ENCODE results near the gene MYL4.
"Not testable (repeated sequence)": the region's sequence is repeated elsewhere in the genome, so short reads cannot be mapped to it uniquely, and the experiment has no call there.

MYL4 gene

GRCh38 chr17:47203984-47204721 lies 5.0 kb upstream of the MYL4 start:
- in situ Hi-C loops (cut with HindIII; ENCODE audit: low pct_unique_long_range_greater_than_20kb, low sequenced_read_pairs) = no loop called here
- TF ChIP-seq JUND (IDR thresholded peaks at IDR 0.05; ENCODE audit: low read depth) = no peak
- no peak for DNase-seq (ENCODE audit: low read depth in 1 of 2, low spot score in 1 of 2)

DNA sequence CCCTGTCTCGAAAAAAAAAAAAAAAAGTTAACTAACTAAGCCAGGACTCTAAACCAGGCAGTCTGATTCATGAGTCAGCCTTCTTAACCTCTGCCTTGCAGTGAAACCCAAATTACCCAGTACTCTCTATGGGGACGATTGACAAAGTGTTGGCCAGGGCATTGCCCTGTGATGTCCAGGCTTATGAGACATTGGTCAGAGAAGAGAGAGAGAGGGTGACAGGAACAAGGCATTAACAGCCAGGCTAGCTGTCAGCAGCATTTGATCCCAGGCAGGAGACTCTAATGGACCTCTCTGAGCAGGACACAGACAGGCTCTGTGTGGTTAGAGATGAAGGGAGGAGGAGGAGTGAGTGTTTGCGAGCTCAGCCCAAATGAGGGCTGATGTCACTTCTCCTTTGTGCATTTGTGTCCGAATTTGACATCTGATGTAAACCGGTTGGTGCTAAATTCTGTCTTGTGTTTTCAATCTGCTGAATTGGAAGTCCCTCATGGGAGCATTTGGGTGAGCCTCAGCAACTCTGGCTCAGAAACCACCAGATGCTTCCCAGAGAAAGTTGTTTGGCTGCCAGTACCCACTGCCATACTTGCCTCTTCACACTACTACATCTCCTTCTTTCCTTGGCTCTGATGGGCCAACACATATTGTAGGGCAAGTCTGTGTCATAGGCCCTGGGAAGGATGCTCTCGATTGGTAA lies 4.3 kb upstream of the MYL4 start:
- in situ Hi-C loops (cut with HindIII; ENCODE audit: low pct_unique_long_range_greater_than_20kb, low sequenced_read_pairs) = no loop called here
- no peak for TF ChIP-seq JUND (IDR thresholded peaks at IDR 0.05; ENCODE audit: low read depth)
- no peak for DNase-seq (ENCODE audit: low read depth in 1 of 2, low spot score in 1 of 2)

- peak in 1 of 2 experiments; percentile 88 for DNase-seq (ENCODE audit: low read depth in 1 of 2, low spot score in 1 of 2)
- TF ChIP-seq JUND (IDR thresholded peaks at IDR 0.05; ENCODE audit: low read depth) = no peak
- in situ Hi-C loops (cut with HindIII; ENCODE audit: low pct_unique_long_range_greater_than_20kb, low sequenced_read_pairs) = no loop called here
Measured at GRCh38 chr17:47205419-47205963, 3.7 kb upstream of the MYL4 start.

DNA sequence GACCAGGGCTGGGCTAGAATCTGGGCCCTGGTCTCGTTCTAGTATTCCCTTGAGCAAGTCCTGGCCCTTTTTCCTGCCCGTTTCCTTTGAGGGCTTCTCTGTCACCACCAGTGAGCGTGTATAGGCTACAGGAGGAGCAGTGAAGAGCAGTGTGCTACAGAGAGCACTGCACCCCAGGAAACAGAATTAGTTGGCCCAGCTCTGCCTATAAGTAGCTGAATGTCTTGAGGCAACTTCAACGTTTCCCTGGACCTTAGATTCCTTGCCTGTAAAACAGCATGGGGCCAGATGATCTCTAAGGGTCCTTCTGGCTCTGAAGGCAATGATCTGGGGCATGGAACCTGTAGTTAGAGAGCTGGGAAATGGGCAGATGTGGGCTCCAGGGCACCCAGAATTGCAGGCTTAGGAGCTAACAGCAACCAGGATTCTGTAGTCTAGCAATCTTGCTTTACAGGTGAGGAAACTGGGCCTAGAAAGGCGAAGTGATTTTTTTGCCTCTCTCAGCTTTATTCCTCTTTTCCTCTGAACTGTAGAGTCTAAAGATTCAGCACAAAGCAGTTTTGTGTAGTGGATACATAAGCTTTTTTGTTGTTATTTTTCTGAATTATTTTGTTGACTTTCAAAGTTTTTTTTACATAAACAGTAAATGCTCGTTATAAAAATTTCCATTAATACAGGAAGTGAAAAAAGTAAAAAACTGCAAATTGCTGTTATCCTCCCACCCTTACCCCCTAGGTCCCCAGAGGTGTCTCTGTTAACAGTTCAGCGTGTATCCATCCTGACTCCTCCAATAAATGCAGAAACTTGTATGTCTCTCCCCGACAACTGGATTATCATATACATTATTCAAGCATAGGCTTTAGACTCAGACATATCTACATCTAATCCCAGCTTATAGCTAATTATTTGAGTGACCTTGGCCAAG lies 1.7 kb upstream of the MYL4 start:
- TF ChIP-seq JUND (IDR thresholded peaks at IDR 0.05; ENCODE audit: low read depth) = no peak
- in situ Hi-C loops (cut with HindIII; ENCODE audit: low pct_unique_long_range_greater_than_20kb, low sequenced_read_pairs) = no loop called here
- no peak for DNase-seq (ENCODE audit: low read depth in 1 of 2, low spot score in 1 of 2)

DNA sequence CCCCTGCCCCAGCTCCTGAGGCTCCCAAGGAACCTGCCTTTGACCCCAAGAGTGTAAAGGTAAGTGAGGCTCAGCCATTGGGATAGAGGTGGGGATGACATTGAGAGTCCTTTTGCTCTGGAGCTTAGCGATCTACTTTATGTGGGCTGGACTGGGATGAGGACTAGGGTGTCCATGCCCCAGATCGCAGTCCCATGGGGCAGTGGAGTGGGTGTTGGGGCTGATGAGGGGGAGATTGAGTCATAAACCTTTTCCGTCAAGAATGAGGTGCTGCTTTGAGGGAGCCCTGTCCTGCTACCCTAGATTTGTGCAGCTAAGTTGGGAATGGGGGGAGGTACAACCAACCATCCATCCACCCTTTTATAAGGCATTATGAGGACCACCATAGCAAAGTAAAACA lies 351 bp downstream of the MYL4 start:
- no peak for TF ChIP-seq JUND (IDR thresholded peaks at IDR 0.05; ENCODE audit: low read depth)
- DNase-seq (ENCODE audit: low read depth in 1 of 2, low spot score in 1 of 2) = no peak
- in situ Hi-C loops (cut with HindIII; ENCODE audit: low pct_unique_long_range_greater_than_20kb, low sequenced_read_pairs) = no loop called here

GRCh38 chr17:47210105-47210504 lies 957 bp downstream of the MYL4 start:
- no peak for DNase-seq (ENCODE audit: low read depth in 1 of 2, low spot score in 1 of 2)
- in situ Hi-C loops (cut with HindIII; ENCODE audit: low pct_unique_long_range_greater_than_20kb, low sequenced_read_pairs) = no loop called here

DNA sequence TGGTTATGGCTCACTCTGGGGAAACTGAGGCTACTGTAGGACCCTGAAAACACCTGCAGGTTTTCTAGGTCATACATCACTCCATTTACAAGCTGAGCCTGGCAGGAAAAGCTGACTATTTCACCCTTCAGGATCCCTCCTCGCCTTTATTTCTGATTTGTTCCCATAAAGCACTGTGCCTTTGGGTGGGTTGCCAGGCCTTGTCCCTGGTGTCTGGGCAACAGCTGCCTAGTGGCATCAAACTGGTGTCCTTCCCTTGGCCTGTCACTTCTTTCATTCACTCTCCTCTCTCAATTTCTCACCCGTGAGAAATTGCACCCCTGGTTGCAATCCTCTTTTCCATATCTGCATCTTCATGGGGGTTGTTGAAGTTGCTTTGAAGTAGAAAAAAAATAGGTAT lies 1.6 kb downstream of the MYL4 start:
- in situ Hi-C loops (cut with HindIII; ENCODE audit: low pct_unique_long_range_greater_than_20kb, low sequenced_read_pairs) = no loop called here
- DNase-seq (ENCODE audit: low read depth in 1 of 2, low spot score in 1 of 2) = no peak
- no peak for TF ChIP-seq JUND (IDR thresholded peaks at IDR 0.05; ENCODE audit: low read depth)

More at GRCh38 chr17:47210105-47210504, 957 bp downstream of the MYL4 start:
- no peak for TF ChIP-seq JUND (IDR thresholded peaks at IDR 0.05; ENCODE audit: low read depth)

GRCh38 chr17:47212458-47212857 lies 3.3 kb downstream of the MYL4 start:
- DNase-seq (ENCODE audit: low read depth in 1 of 2, low spot score in 1 of 2) = no peak
- in situ Hi-C loops (cut with HindIII; ENCODE audit: low pct_unique_long_range_greater_than_20kb, low sequenced_read_pairs) = no loop called here
- no peak for TF ChIP-seq JUND (IDR thresholded peaks at IDR 0.05; ENCODE audit: low read depth)

DNA sequence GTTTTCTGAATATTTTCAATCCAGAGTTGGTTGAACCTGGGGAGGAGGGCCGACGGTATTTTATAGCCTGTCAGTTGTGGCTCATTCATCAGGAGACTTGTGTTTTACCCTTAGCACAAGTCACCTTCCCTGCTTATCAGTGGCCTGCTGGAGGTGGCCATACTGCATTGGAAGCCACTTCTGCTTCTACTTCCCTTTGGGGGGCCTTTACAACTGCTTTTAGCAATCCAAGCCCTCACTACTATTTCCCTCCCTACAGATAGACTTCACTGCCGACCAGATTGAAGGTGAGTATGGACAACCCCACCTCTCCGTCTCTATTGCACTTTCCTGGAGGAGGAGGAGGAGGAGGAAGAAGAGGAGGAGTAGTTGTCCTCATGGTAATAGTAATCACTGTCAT lies 4.4 kb downstream of the MYL4 start:
- in situ Hi-C loops (cut with HindIII; ENCODE audit: low pct_unique_long_range_greater_than_20kb, low sequenced_read_pairs) = no loop called here
- TF ChIP-seq JUND (IDR thresholded peaks at IDR 0.05; ENCODE audit: low read depth) = no peak
- DNase-seq (ENCODE audit: low read depth in 1 of 2, low spot score in 1 of 2) = no peak

DNA sequence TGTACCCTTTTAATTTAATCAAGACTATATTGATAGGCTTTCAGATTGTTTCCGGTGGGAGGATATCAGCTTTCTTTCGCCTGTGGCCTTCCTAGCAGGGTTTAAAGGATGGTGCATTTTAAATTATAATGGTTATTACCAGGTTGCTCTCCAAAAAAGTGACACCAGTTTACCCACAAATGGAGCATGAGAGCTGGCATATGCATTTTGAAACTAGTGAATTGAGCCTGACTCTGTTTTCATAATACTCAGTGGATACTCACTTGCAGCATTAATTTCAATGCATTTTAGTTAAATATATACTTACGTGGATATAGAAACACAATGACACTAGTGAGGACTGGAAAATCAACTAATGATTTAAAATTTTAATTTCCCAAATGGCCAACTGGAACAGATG lies 5.8 kb downstream of the MYL4 start:
- DNase-seq (ENCODE audit: low read depth in 1 of 2, low spot score in 1 of 2) = no peak
- no peak for TF ChIP-seq JUND (IDR thresholded peaks at IDR 0.05; ENCODE audit: low read depth)
- in situ Hi-C loops (cut with HindIII; ENCODE audit: low pct_unique_long_range_greater_than_20kb, low sequenced_read_pairs) = no loop called here

GRCh38 chr17:47216821-47217220 lies 7.7 kb downstream of the MYL4 start:
- in situ Hi-C loops (cut with HindIII; ENCODE audit: low pct_unique_long_range_greater_than_20kb, low sequenced_read_pairs) = not testable (repeated sequence)

DNA sequence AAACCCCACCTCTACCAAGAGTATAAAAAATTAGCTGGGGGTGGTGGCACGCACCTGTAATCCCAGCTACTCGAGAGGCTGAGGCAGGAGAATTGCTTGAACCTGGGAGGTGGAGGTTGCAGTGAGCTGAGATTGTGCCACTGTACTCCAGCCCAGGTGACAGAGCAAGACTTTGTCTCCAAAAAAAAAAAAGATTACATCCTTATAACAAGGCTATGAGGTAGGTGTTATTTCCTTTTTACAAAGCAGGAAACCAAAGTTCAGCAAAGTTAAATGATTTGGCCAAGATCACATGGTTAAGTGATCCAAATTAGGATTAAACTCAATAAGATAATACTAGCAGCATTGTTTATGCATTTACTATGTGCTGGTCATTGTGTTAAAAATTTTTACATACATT lies 8.1 kb downstream of the MYL4 start:
- in situ Hi-C loops (cut with HindIII; ENCODE audit: low pct_unique_long_range_greater_than_20kb, low sequenced_read_pairs); DNase-seq (ENCODE audit: low read depth in 1 of 2, low spot score in 1 of 2): not testable (repeated sequence)

More at GRCh38 chr17:47216821-47217220, 7.7 kb downstream of the MYL4 start:
- not testable (repeated sequence) for DNase-seq (ENCODE audit: low read depth in 1 of 2, low spot score in 1 of 2)
